GM18498 (cell line): ENCODE results near the gene KCNQ1.

ENCODE experiments used
- ATAC-seq: cut with Tn5 transposase; IDR thresholded peaks from one replicate; pipeline ENCODE4 v1.9.1; 2021; ENCODE audit warnings: mild to moderate bottlenecking, moderate library complexity; ENCODE audit not compliant: unreplicated experiment

Gene KCNQ1

GRCh38 chr11:2673250-2673610 lies 228.4 kb downstream of the KCNQ1 start:
- ATAC-seq: no peak

GRCh38 chr11:2673871-2674471 lies 229.2 kb downstream of the KCNQ1 start:
- no peak for ATAC-seq

GRCh38 chr11:2674658-2675131 lies 229.9 kb downstream of the KCNQ1 start:
- ATAC-seq: no peak

- no peak for ATAC-seq
These were observed 230.7 kb downstream of the KCNQ1 start for GRCh38 chr11:2675540-2675939.

DNA sequence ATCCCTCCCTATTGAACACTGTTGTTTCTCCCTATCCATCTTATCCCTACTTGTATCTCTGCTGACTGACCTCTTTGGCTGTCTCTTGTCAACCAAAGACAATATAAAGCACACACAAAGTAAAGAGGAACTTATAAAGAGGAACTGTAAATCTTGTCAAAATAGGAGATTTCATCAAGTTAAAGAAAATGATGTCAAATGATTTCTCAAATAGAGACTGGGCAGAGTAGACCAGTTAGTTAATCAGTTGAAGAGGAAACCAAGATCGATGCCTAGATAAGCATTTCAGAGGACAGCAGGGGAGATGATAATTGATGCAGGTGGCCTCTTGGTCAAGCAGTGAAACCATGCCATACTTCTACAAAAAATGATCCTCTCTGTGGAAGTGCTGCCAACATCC lies 232.3 kb downstream of the KCNQ1 start:
- ATAC-seq: no peak

DNA sequence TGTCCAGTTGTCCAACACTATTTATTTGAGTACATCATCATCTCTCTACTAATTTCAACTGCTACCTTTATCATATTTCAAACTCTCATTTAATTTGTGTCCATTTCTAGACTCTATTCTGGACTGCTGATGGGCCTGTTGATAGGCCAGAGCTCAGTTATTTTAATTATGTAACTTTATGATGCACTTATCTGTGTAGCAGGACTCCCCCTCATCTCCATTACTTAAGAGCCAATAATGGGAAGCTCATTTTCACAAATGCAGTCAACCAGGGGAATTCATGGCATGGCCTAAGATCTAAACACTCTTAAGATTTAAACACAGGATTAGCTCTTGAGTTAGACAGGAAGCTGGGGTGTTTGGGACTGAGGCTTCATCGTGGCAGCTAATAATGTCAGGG lies 233.6 kb downstream of the KCNQ1 start:
- ATAC-seq: no peak

GRCh38 chr11:2679011-2679676 lies 234.3 kb downstream of the KCNQ1 start:
- ATAC-seq: no peak

DNA sequence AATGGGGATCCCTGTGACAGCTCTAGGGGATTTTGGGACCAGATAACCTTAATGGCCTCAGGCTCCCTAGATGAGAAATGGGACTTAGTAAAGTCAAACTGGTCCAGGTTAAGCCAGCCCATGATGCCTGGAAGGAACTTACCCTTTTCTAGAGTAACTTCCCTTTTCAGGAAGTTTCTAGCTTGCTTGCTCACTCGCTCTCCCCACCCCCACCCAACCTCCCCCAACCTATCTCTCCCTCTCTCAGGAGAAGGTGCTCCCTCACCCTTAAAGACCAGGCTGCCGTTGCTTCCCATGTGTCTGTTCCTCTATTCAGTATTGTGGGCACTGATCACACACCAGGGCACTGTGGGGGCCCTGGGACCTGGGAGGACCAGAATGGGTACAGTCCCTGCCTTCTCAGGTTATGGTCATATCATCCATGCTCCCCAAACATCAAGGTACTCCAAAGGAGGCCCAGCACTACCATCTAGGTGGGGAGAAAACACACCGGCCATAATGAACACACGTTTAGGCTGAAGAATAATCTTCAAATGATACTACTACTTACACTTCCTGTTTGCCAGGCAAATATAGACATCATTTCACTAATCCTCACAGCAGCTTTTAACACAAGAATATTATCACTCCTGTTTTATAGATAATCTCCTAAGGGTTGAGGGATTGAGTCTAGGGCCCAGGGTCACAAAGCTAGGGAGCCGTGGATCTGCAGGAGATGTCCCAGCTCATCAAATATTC lies 236.8 kb downstream of the KCNQ1 start:
- ATAC-seq: no peak

DNA sequence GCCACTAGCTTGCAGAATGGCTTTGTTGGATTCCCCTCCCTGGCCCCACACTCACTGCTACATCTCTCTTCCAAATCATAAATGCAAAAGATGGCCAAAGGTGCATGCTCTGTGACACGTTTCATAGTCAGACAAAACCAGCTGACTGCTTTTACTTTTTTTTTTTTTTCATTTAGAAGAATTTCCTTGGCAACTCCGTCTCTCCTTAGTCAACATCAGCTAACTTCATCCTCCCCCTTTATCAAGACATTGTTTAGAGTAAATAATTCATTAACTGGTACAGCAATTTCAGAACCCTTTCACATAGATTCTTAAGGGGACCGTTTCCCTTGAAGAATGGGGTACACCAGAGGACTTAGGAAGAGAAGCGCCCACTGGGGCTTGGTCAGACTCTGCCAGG lies 239.0 kb downstream of the KCNQ1 start:
- no peak for ATAC-seq

DNA sequence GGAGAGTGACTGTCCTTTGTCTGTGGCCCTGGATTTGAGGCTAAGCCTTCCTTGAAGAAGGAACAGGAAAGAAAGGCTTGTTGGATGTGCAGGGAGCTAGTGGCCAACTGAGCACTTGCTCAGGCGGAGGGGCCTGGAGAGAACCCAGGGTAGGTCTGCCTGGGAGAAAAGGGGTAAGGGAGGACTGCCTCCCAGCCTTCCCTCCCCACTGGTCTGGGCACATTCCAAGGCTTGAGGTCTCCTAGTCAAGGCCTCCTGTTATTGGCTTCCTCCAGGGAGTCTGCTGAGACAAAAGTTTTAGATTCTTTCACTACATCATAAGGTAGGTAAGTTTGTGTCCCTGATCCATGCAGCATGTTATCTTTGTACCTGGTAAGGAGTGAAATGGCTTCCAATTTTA lies 239.8 kb downstream of the KCNQ1 start:
- no peak for ATAC-seq

DNA sequence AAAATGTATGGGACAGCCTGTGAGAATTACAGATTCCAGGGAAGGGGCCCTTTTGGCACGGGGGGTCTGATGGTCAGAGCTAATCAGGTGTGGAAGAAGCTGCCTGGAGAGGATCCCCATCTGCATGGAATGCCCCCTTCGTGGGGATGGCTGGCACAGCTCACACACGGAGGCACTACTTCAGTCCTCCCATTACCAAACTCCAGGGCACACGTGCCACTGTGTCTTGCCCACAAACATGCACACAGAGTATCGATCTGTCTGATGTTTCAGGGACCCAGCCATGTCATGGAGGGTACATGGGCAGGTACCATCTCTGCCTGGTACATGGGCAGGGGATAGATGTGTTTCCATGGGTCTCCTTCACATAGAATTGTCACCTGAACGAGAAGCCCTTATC lies 240.2 kb downstream of the KCNQ1 start:
- no peak for ATAC-seq

- ATAC-seq: no peak
These were observed 241.0 kb downstream of the KCNQ1 start for GRCh38 chr11:2685566-2686359.

DNA sequence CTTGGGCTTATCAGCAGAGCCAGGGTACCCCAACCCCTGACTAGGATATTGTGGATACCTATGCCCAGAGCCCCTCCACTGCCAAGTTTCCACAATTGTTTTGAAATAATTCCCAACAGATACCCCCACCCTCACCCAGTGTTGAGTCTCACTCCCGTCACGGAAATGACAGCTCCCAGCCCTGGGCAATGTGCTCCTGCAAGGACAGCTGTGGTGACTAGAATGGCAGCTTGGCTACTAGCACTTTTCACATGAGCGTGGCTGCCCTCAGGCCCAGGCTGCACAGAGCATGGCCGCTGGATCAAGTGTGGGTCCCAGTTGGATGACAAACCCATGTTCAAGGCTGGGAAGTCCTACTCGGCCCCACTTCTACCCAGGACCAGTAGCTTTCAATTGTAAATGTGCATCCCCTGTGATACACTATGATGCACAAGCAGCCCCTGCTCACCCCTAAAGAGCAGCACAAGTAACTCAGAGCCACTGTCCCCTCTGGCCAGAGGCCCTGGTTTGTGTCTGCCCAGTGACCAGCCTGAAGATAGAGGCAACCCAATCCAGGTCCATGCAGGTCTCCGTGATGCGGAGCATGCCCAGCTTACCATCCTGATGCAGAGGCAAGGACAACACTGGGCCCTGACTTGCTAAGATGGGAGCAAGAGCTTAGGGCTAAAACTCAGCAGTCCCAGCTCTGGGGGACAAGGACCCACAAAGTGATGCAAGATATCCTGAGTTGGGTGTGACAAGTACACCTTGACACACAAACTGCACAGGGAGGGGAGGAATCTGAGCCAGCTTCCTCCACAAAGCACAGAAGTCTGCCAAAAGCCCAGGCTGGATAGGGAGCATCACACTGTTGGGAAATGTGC lies 241.8 kb downstream of the KCNQ1 start:
- ATAC-seq: no peak

- no peak for ATAC-seq
These were observed 242.4 kb downstream of the KCNQ1 start for GRCh38 chr11:2687223-2687530.

DNA sequence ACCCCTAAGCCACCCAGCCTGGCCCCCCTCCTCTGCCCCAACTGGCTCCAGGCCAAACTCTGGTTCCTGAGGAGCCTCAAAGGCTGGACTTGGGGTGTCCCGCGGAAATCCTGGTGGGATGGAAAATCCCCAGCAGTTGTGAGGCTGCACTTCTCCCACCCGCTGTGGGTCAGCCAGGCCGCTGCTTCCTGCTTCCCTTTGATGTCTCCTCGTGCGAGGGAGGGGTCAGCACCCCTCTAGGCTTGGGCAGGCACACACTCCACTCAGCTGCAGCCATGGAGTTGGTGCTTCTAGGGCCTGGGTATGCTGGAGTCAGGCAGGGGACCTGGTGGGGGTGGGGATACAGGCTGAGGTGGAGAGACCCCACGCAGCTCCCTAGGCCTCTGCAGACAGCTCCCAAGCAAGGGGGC lies 243.0 kb downstream of the KCNQ1 start:
- ATAC-seq: no peak

DNA sequence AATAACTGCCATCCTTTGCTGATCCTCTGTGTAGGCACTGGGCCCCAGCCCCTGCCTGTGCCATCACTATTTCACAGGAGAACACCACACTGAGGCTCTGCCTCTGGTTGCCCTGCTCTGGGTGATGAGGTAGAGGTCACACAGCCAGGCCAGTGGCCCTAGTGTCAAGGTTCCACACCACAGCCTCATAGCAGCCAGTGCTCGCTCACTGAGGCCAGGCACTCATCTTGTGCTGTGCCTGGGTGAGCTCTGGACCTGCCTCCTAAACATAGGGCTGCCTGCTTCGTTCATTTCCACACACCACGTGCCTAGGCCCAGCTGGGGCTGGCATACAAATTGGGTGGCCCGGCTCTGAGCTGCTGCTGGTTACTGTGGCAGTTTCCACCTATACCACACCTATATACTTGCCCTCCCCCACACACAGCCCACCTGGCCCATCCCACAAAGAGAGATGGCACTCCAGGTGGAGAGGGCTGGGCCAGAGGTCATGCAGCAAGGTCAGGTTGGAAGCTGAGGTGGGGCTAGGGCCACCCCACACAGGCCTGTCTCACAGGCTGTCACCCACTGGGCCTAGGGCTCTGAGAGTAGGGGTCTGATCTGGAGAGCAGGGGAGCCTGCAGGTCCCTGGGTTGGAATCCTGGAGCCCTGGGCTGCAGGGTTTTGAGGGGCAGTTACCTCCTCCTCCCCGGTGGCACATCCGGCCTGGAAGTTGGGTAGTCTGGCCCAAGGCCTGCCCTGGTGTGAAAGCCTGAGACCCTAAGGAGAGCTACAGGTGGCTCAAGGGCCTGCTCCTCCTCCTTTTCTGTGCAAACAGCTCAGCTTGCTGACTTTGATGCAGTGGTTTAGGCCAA lies 243.8 kb downstream of the KCNQ1 start:
- no peak for ATAC-seq

- no peak for ATAC-seq
These were observed 245.1 kb downstream of the KCNQ1 start for GRCh38 chr11:2689651-2690575.

DNA sequence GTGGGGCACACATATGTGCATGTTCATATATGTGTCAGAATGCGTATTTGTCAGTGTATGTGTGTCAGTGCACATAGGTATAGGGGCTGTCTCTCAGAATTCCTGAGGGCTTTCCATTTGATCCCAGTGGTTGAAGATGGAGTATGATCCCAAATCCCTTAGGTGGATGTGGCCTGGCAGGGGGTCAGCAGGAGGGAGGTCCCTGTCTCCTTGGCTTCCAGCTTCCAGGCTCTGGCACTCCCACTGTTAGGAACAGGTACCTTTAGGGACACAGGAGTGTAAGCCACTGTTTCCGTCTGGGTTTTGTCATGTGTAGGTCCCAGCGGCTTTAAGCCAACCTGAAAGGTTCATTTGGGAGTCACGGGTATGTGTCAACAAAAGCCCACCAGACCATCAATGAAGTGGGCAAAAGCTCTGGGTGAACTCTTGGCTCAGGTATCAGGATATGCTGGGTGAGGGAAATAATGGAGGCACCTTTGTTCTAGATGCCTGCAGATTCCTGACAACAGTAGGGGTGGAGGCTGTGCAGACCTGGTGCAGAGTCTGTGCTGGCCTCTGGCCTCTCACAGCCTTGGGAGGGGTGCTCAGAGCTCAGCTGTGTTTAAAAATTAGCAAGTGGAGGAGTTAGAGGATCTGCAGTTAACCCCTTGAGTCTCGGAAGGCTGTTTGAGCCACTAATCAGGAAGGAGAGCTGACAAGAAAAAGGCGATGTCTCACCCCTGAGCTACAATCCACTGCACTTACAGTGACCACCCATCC lies 246.0 kb downstream of the KCNQ1 start:
- no peak for ATAC-seq
